Measurements from ENCODE around the gene CYP46A1.

Gene CYP46A1

GRCh38 chr14:99716091-99716849 is 32.2 kb downstream of the CYP46A1 start:
- no peak overlapping the region for H3K27ac ChIP-seq (replicated peaks)
- H3K4me3 ChIP-seq (replicated peaks; ENCODE audit: insufficient read depth, low read length) = no peak overlapping the region
- H3K27me3 ChIP-seq (ENCODE audit: insufficient read depth, poor library complexity, severe bottlenecking) = peaks cover 7% of the 10 kb centered on the region
- no peak for TF ChIP-seq CTCF (IDR thresholded peaks at IDR 0.05; ENCODE audit: insufficient read depth, low read length)
- DNase-seq (ENCODE audit: low read depth in 1 of 2, low spot score in 1 of 2) = no peak

DNA sequence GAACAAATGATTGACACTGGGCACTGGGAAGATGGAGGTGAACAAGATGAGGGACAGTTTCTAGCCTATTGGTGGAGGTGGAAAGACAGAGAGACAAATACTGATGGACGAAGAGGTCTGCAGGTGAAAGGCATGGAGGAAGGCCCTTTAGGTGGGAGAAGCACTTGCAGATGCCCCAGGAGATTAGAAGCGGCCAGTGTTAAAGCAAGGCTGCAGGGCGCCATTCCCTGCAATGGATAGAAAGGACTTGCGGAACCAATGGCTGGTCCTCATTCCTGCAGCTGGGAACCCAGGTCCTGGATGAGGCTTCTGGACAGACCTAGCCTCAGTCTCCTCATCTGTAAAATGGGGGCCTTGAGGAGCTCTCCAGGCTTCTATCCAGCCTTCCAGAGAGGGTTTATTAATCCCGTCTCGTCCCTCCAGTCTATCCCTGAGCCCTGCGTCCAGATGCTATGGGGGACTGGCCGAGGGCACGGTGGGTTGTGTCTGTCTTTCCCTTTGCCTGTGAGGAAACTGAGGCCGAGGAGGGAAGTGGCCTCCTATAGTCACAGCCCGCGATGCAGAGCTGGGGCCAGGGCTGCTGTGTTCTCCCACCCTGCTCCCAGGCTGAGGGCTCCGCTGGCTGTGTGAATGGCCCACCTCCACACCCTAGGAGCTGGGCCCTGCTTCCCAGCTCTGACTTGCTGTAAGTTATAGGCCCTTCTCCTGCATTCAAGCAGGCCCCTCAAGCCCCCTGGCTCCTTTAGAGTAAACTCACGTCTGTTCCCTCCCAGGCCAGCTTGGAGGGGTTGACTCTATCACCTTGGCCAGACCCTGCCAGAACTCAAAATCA is 33.0 kb downstream of the CYP46A1 start:
- Histone ChIP-seq H3K27me3 (ENCODE audit: insufficient read depth, poor library complexity, severe bottlenecking) (peaks cover 7% of the 10 kb centered on the region), H3K27ac (replicated peaks) (no peak overlapping the region), H3K4me3 (replicated peaks; ENCODE audit: insufficient read depth, low read length) (no peak overlapping the region)
- no peak for DNase-seq (ENCODE audit: low read depth in 1 of 2, low spot score in 1 of 2)
- no peak for TF ChIP-seq GABPA (IDR thresholded peaks at IDR 0.05; ENCODE audit: low read depth)
- TF ChIP-seq REST (IDR thresholded peaks at IDR 0.05; ENCODE audit: insufficient replicate concordance, low read depth) = no peak
- no peak for TF ChIP-seq POLR2AphosphoS5 (IDR thresholded peaks at IDR 0.05; ENCODE audit: low read depth)
- no peak for TF ChIP-seq SPI1 (IDR thresholded peaks at IDR 0.05; ENCODE audit: borderline replicate concordance, low read depth)
- no peak for TF ChIP-seq CTCF (IDR thresholded peaks at IDR 0.05; ENCODE audit: insufficient read depth, low read length)

DNA sequence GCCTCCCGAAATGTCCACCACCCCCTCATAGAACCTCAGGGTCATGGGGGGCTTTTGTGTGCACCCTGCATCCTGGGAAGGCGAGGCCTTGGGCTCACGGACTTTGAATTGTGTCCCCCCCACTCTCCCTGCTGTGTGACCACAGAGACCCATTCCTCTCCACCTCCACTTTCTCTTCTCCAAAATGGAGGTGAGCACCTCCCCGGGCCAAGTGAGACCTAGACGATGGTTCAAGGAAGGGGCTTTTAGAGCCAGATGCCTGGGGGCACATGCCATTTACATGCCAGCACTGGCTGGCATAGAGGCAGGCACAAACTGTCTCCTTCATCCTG is 33.5 kb downstream of the CYP46A1 start:
- DNase-seq (ENCODE audit: low read depth in 1 of 2, low spot score in 1 of 2) = no peak
- no peak overlapping the region for H3K27ac ChIP-seq (replicated peaks)
- peaks cover 7% of the 10 kb centered on the region for H3K27me3 ChIP-seq (ENCODE audit: insufficient read depth, poor library complexity, severe bottlenecking)
- TF ChIP-seq GABPA (IDR thresholded peaks at IDR 0.05; ENCODE audit: low read depth) (no peak), POLR2AphosphoS5 (IDR thresholded peaks at IDR 0.05; ENCODE audit: low read depth) (no peak), CTCF (IDR thresholded peaks at IDR 0.05; ENCODE audit: insufficient read depth, low read length) (no peak), REST (IDR thresholded peaks at IDR 0.05; ENCODE audit: insufficient replicate concordance, low read depth) (no peak), SPI1 (IDR thresholded peaks at IDR 0.05; ENCODE audit: borderline replicate concordance, low read depth) (no peak)
- H3K4me3 ChIP-seq (replicated peaks; ENCODE audit: insufficient read depth, low read length) = no peak overlapping the region
